ENCODE results near the gene PCYOX1L.

The PCYOX1L gene

GRCh38 chr5:149337736-149338135, 20.1 kb upstream of the PCYOX1L start:
- no peak for DNase-seq (ENCODE audit: low read depth in 2 of 3, low spot score in 1 of 3)

- DNase-seq (ENCODE audit: low read depth in 2 of 3, low spot score in 1 of 3) = no peak
Measured at GRCh38 chr5:149338364-149338763, 19.5 kb upstream of the PCYOX1L start.

DNA sequence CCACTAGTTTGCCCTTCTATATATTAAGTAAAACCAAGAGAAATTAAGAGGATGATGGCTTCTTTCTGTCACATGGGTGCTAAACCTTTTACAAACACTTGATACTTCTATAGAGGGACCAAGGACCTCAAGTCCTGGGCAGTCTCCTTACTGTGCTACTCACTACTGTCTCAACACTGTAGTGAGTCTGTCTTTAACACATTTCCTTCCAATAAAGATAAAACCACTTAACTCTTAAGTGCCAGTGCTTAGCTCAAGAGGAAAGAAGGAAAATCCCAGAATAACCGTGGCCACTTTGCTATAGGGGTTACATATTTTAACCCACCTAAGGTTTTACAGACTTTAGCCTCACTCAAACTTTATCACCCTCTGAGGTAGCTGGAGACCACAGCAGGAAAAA, 16.9 kb upstream of the PCYOX1L start:
- no peak for DNase-seq (ENCODE audit: low read depth in 2 of 3, low spot score in 1 of 3)

DNA sequence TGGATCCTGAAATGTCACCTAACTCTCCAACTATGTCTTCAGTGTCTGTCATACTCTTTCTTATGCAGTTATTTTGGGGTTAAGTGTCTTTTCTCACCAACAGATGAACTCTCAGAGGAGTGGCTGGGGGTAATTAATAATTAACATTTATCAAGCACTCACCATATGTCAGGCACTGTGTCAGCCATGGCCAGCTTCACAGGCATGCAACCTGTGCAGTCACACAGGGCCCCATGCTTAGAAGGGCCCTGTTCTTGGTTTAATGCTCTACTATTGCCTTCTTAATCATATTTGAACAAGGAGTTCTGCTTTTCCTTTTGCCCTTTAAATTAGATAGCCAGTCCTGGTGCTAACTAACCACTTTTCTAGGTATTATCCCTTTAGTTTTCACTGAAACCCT, 16.0 kb upstream of the PCYOX1L start:
- DNase-seq (ENCODE audit: low read depth in 2 of 3, low spot score in 1 of 3) = no peak

DNA sequence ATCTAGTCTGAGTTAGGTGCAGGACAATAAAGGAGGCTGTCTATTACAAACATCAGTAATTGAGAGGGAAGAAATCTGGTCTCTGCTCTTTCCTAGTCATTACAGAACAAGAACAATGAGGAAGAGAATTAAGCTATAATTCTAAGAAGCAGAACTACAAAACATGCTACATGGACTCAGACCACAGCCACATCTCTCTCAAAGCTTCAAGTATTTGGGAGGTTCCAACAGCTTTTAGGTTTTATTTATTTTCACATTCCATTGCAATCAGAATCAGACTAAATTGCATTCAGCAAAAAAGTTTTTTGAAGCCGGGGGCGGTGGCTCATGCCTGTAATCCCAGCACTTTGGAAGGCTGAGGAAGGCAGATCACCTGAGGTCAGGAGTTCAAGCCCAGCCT, 13.7 kb upstream of the PCYOX1L start:
- DNase-seq (ENCODE audit: low read depth in 2 of 3, low spot score in 1 of 3) = no peak

GRCh38 chr5:149345147-149345891, 12.5 kb upstream of the PCYOX1L start, which contains the start of gene GRPEL2:
Gene GRPEL2, plus strand, starts transcription at chr5:149345499. Its CDS starts 41 bp downstream, at chr5:149345540.
- peak; percentile 86 to 95 (median 93) for DNase-seq (ENCODE audit: low read depth in 2 of 3, low spot score in 1 of 3)

- no peak for DNase-seq (ENCODE audit: low read depth in 2 of 3, low spot score in 1 of 3)
Measured at GRCh38 chr5:149345892-149346222, 12.0 kb upstream of the PCYOX1L start.

GRCh38 chr5:149348518-149348917, 9.3 kb upstream of the PCYOX1L start:
- DNase-seq (ENCODE audit: low read depth in 2 of 3, low spot score in 1 of 3) = no peak

DNA sequence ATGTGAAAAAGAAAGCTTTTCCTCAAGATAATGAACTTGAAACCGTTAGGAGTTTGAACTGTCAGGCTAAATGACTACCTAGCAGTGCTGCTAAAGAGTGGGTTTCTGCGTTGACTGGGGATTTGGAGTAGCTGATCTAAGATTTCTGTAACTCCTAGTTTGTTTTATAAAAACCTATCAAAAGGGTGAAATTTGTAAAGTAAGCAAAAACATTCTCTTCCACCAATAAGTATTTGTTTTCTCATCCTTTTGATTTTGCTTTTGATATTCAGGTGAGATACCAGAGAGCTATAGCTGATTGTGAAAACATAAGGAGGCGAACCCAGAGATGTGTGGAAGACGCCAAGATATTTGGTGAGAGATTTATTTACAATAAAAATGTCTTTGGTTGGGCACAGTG, 8.5 kb upstream of the PCYOX1L start:
- no peak for DNase-seq (ENCODE audit: low read depth in 2 of 3, low spot score in 1 of 3)

- DNase-seq (ENCODE audit: low read depth in 2 of 3, low spot score in 1 of 3) = no peak
Measured at GRCh38 chr5:149352169-149352568, 5.7 kb upstream of the PCYOX1L start.

DNA sequence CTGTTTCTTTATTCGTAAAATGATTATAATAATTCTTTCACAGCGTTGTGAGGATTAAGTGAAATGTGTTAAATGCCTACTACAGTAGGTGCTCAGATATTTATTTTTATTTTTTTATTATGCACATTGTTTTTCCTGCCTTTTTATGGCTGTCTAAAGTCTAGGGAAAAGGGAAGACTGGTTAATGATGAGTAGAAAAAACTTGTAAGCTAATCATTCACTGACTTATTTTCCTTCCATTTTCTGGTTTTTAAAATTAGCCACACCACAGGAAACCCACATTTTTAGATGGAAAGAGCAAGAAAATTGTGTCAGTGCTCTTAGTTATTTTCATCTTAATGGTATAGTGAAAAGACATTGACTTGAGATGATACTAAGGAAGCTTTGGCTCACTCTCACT, 3.9 kb upstream of the PCYOX1L start:
- no peak for DNase-seq (ENCODE audit: low read depth in 2 of 3, low spot score in 1 of 3)

GRCh38 chr5:149355688-149356087, 2.2 kb upstream of the PCYOX1L start:
- no peak for DNase-seq (ENCODE audit: low read depth in 2 of 3, low spot score in 1 of 3)

DNA sequence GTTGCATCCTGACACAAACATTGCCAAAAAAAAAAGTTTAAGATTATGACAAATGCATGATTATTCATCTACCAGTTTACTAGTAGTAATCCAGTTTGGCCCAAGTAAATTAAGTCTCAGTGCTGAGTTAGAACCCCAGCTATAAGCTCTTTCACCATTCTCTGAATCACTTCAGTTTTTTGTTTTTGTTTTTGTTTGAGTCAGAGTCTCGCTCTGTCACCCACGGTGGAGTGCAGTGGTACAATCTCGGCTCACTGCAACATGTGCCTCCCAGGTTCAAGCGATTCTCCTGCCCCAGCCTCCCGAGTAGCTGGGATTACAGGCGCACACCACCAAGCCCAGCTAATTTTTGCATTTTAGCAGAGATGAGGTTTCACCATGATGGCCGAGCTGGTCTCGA, 1.5 kb upstream of the PCYOX1L start:
- no peak for DNase-seq (ENCODE audit: low read depth in 2 of 3, low spot score in 1 of 3)

DNA sequence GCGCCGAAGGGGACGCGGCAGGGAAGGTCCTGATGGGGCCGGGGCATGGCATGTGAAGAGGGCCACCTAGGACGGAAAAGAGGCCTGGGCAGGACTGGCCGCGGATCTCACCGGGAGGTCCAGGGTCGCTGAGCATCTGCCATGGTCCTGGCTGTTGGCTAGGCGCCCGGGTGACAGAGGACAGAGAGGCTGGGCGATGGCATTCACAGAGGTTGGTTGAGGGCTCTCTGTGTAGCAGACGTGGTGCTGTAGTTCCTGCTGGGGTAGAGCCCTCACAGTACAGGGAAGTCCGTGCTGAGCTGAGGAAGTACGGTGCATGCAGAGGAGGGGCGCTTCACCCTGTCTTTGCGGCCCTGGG, 427 bp downstream of the PCYOX1L start:
- DNase-seq (ENCODE audit: low read depth in 2 of 3, low spot score in 1 of 3) = no peak

- DNase-seq (ENCODE audit: low read depth in 2 of 3, low spot score in 1 of 3) = no peak
Measured at GRCh38 chr5:149358868-149359495, 1.1 kb downstream of the PCYOX1L start.

DNA sequence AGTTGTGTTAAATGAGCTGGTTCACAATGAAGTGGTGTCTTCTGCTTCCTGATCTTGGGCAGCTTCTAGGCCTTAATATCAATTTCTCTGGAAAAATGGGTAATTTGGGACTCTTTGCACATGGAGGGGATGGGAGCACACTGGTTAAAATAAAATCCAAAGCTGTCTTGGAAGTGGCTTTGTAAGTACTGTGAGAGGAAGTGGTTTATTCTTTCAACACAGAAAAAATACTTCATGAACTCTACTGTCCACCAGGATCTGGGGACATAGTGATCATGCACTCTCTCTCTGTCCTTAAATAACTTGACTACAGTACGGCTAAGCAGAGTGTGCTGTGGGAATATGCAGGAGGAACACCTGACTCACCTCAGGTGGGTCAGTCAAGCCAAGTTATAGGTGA, 2.4 kb downstream of the PCYOX1L start:
- no peak for DNase-seq (ENCODE audit: low read depth in 2 of 3, low spot score in 1 of 3)

DNA sequence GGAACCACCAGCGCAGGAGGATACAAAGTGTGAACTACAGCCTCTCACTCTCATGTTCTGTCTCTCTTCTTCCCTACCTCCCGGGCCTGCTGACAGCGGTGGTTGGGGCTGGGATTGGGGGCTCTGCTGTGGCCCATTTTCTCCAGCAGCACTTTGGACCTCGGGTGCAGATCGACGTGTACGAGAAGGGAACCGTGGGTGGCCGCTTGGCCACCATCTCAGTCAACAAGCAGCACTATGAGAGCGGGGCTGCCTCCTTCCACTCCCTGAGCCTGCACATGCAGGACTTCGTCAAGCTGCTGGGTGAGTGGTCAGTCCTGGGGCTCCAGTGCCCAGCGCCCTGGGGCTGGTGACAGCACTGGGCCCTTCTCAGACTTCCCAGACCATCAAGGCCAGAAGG, 4.7 kb downstream of the PCYOX1L start:
- DNase-seq (ENCODE audit: low read depth in 2 of 3, low spot score in 1 of 3) = no peak

- DNase-seq (ENCODE audit: low read depth in 2 of 3, low spot score in 1 of 3) = no peak
Measured at GRCh38 chr5:149363358-149363757, 5.5 kb downstream of the PCYOX1L start.

DNA sequence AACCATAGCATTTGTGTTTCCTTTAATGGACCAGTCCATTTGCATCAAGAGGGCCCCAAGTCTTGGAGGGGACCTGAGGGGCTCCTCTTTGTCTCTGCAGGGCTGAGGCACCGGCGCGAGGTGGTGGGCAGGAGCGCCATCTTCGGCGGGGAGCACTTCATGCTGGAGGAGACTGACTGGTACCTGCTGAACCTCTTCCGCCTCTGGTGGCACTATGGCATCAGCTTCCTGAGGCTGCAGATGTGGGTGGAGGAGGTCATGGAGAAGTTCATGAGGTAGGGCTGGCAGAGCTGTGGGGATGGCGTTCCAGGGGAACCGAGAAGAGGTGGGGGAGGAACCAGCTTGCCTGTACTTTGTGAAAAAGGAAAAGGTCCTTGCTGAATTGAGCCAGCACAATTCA, 6.1 kb downstream of the PCYOX1L start:
- no peak for DNase-seq (ENCODE audit: low read depth in 2 of 3, low spot score in 1 of 3)

GRCh38 chr5:149364719-149365118, 6.9 kb downstream of the PCYOX1L start:
- no peak for DNase-seq (ENCODE audit: low read depth in 2 of 3, low spot score in 1 of 3)

DNA sequence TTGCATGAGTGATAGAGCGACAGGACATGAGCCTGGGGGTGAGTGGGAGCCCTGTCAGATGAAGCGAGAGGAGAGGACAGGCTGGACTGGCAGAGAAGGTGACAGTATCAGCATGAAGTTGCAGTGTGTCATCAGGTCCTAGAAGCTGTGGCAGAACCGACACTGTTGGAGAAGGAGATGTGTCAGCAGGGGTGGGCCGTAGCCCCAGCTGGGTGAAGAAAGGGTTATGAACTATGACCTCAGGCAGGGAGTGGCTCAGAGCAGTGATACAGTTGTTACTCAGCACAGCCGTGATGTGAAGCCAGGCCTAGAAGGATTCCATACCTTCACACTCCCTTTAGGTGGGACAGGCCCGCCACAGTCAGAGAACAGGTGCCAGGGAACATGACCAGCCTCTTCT, 7.6 kb downstream of the PCYOX1L start:
- DNase-seq (ENCODE audit: low read depth in 2 of 3, low spot score in 1 of 3) = no peak

- DNase-seq (ENCODE audit: low read depth in 2 of 3, low spot score in 1 of 3) = no peak
Measured at GRCh38 chr5:149366169-149366729, 8.4 kb downstream of the PCYOX1L start.

All from stimulated activated CD4-positive, alpha-beta T cell treated with anti-CD3 and anti-CD28 coated beads, Interleukin-12 subunit alpha, Interleukin-12 subunit beta, amount 100 ng/mL, for 48 hours (primary cell).